HepG2 (cell line): ENCODE measurements around the gene SMIM45.

Experiments
- ATAC-seq: fragments of 200-7000 bp; cut with Tn5 transposase; 3 replicates; pipeline ENCODE4 v1.9.1; 2020; ENCODE audit warnings: mild to moderate bottlenecking, moderate library complexity
- BruUV-seq: library from RNA; stranded (reverse); fragments of 400-500 nt; replicated peaks from 2 replicates; lab custom pipeline; 2021; lab: Mats Ljungman, UMichigan
- CTCF ChIA-PET: fragments of 300-600 bp; formaldehyde crosslinking; extraction: SDS; loops from one replicate; lab custom pipeline; 2021; ENCODE audit warnings: low total read pairs, inconsistent platforms, low intra/inter-chr PET ratio; lab: Yijun Ruan, JAX
- POLR2A ChIA-PET: fragments of 350-600 bp; sonication (Branson Sonifier 250); formaldehyde crosslinking; loops from one replicate; lab custom pipeline; 2020; ENCODE audit warnings: antibody characterized with exemption, inconsistent platforms; lab: Yijun Ruan, JAX
- DNase-seq: peaks from one replicate; pipeline ENCODE4 v3.0.0-alpha.2; 2015; ENCODE audit warnings: low spot score
- FAIRE-seq: peaks from 3 replicates; lab custom pipeline; 2011; peaks lifted over from hg19 to GRCh38; lab: Jason Lieb, UNC
- H2AFZ ChIP-seq: one replicate; pipeline ENCODE4 v1.6.1; 2011; ENCODE audit warnings: low read length, inconsistent platforms
- H3K27ac ChIP-seq: fragments of 300-600 bp; 3 replicates; pipeline ENCODE4 v1.8.0; 2011; ENCODE audit warnings: mixed run types, mild to moderate bottlenecking, mixed read lengths, low read length, inconsistent platforms; ENCODE audit not compliant: insufficient read depth; ENCODE audit errors: extremely low read length
- H3K27me3 ChIP-seq, 2 experiments: fragments of 200-600 bp in 1 of 2; 2 replicates in 1 of 2; 3 replicates in 1 of 2; pipeline versions ENCODE4 v1.6.0 to v1.8.0; 2011; ENCODE audit warnings: low read length in 2 of 2, mild to moderate bottlenecking in 2 of 2, moderate library complexity in 2 of 2, inconsistent platforms in 1 of 2; ENCODE audit not compliant: insufficient read depth in 2 of 2, control insufficient read depth in 1 of 2
- H3K36me3 ChIP-seq, 2 experiments: fragments of 200-600 bp in 1 of 2; replicated peaks in 1 of 2; 2 replicates in 1 of 2; 3 replicates in 1 of 2; pipeline versions ENCODE4 v1.5.1 to v1.8.0; 2011; ENCODE audit warnings: low read length in 2 of 2, inconsistent platforms in 1 of 2; ENCODE audit not compliant: insufficient read depth in 2 of 2, control insufficient read depth in 1 of 2
- H3K4me1 ChIP-seq: 2 replicates; pipeline ENCODE4 v1.5.1; 2012; ENCODE audit warnings: low read length, inconsistent platforms; ENCODE audit not compliant: insufficient read depth
- H3K4me2 ChIP-seq: 2 replicates; pipeline ENCODE4 v1.6.0; 2011; ENCODE audit warnings: low read depth, low read length, inconsistent platforms
- H3K4me3 ChIP-seq, 3 experiments: fragments of 200-600 bp in 1 of 3; sonication (generic), shearing (Covaris generic) in 1 of 3; replicated peaks in 1 of 3; 2 replicates each; pipeline ENCODE4 v1.5.1; 2011 to 2016; ENCODE audit warnings: low read length in 3 of 3, inconsistent platforms in 2 of 3, low read depth in 2 of 3, mild to moderate bottlenecking in 2 of 3, control low read depth in 1 of 3, mixed read lengths in 1 of 3; ENCODE audit not compliant: insufficient read depth in 1 of 3
- H3K79me2 ChIP-seq: one replicate; pipeline ENCODE4 v1.6.1; 2011; ENCODE audit warnings: low read length, inconsistent platforms; ENCODE audit not compliant: insufficient read depth
- H3K9ac ChIP-seq: 2 replicates; pipeline ENCODE4 v1.6.0; 2011; ENCODE audit warnings: mild to moderate bottlenecking, low read depth, low read length, inconsistent platforms; ENCODE audit not compliant: insufficient read depth
- H3K9me3 ChIP-seq: 2 replicates; pipeline ENCODE4 v1.5.1; 2012; ENCODE audit warnings: mild to moderate bottlenecking, low read length
- H4K20me1 ChIP-seq: 2 replicates; pipeline ENCODE4 v1.6.0; 2011; ENCODE audit warnings: inconsistent platforms, mild to moderate bottlenecking, low read length, moderate library complexity; ENCODE audit not compliant: insufficient read depth
- BHLHE40 ChIP-seq: IDR thresholded peaks from 2 replicates; pipeline ENCODE4 v1.6.1; 2011; ENCODE audit warnings: low read length, improper control_type of control experiment
- DMAP1 ChIP-seq: IDR thresholded peaks from 2 replicates; pipeline ENCODE4 v1.6.1; 2016
- FLYWCH1 ChIP-seq: sonication (generic); formaldehyde crosslinking; IDR thresholded peaks from 2 replicates; pipeline ENCODE4 v1.8.1; 2023; ENCODE audit warnings: mild to moderate bottlenecking, missing genetic modification reagents
- HNRNPL ChIP-seq: fragments of 200-400 bp; formaldehyde crosslinking; IDR thresholded peaks from 2 replicates; pipeline ENCODE4 v1.6.1; 2017; ENCODE audit warnings: mild to moderate bottlenecking, low read depth, low read length
- NFE2 ChIP-seq: sonication (generic); formaldehyde crosslinking; IDR thresholded peaks from 2 replicates; pipeline ENCODE4 v1.4.0; 2020; ENCODE audit warnings: missing genetic modification reagents
- NFIC ChIP-seq: IDR thresholded peaks from 2 replicates; pipeline ENCODE4 v1.6.1; 2012; ENCODE audit warnings: mild to moderate bottlenecking, low read length, inconsistent platforms
- ZNF646 ChIP-seq: sonication (generic); formaldehyde crosslinking; IDR thresholded peaks from 2 replicates; pipeline ENCODE4 v1.9.0; 2021; ENCODE audit warnings: mild to moderate bottlenecking, missing genetic modification reagents
- WGBS: methylation state at CpG from one replicate; pipeline ENCODE4 v1.1.6; 2017; ENCODE audit warnings: low lambda C conversion rate; 5-methylcytosine and 5-hydroxymethylcytosine counted together
- in situ Hi-C: cut with HindIII; loops from 2 replicates; pipeline ENCODE4 v1.10.0; 2017; ENCODE audit warnings: low pct_unique_long_range_greater_than_20kb; ENCODE audit not compliant: extremely low pct_ligation_motif_present
- intact Hi-C: fragments of 100-400 bp; cut with micrococcal nuclease; formaldehyde crosslinking; loops from one replicate; pipeline ENCODE4 v1.10.0; 2022; ENCODE audit not compliant: unreplicated experiment
- TF ChIP-seq, protein P1 (sequence below): sonication (generic); formaldehyde crosslinking; IDR thresholded peaks from 2 replicates; pipeline ENCODE4 v1.4.0; 2020; ENCODE audit warnings: missing genetic modification reagents
- TF ChIP-seq, protein P2 (sequence below): sonication (generic); formaldehyde crosslinking; IDR thresholded peaks from 2 replicates; pipeline ENCODE4 v1.5.1; 2020; ENCODE audit warnings: mild to moderate bottlenecking, missing genetic modification reagents, moderate library complexity

SMIM45 gene

GRCh38 chr22:41976961-41977566, 25.1 kb downstream of the SMIM45 start (continued):
- TF ChIP-seq, protein P1, sequence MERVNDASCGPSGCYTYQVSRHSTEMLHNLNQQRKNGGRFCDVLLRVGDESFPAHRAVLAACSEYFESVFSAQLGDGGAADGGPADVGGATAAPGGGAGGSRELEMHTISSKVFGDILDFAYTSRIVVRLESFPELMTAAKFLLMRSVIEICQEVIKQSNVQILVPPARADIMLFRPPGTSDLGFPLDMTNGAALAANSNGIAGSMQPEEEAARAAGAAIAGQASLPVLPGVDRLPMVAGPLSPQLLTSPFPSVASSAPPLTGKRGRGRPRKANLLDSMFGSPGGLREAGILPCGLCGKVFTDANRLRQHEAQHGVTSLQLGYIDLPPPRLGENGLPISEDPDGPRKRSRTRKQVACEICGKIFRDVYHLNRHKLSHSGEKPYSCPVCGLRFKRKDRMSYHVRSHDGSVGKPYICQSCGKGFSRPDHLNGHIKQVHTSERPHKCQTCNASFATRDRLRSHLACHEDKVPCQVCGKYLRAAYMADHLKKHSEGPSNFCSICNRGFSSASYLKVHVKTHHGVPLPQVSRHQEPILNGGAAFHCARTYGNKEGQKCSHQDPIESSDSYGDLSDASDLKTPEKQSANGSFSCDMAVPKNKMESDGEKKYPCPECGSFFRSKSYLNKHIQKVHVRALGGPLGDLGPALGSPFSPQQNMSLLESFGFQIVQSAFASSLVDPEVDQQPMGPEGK (CRISPR knock-in tag): no peak
- TF ChIP-seq NFIC (no peak), BHLHE40 (no peak), HNRNPL (no peak)
- TF ChIP-seq, protein P2, sequence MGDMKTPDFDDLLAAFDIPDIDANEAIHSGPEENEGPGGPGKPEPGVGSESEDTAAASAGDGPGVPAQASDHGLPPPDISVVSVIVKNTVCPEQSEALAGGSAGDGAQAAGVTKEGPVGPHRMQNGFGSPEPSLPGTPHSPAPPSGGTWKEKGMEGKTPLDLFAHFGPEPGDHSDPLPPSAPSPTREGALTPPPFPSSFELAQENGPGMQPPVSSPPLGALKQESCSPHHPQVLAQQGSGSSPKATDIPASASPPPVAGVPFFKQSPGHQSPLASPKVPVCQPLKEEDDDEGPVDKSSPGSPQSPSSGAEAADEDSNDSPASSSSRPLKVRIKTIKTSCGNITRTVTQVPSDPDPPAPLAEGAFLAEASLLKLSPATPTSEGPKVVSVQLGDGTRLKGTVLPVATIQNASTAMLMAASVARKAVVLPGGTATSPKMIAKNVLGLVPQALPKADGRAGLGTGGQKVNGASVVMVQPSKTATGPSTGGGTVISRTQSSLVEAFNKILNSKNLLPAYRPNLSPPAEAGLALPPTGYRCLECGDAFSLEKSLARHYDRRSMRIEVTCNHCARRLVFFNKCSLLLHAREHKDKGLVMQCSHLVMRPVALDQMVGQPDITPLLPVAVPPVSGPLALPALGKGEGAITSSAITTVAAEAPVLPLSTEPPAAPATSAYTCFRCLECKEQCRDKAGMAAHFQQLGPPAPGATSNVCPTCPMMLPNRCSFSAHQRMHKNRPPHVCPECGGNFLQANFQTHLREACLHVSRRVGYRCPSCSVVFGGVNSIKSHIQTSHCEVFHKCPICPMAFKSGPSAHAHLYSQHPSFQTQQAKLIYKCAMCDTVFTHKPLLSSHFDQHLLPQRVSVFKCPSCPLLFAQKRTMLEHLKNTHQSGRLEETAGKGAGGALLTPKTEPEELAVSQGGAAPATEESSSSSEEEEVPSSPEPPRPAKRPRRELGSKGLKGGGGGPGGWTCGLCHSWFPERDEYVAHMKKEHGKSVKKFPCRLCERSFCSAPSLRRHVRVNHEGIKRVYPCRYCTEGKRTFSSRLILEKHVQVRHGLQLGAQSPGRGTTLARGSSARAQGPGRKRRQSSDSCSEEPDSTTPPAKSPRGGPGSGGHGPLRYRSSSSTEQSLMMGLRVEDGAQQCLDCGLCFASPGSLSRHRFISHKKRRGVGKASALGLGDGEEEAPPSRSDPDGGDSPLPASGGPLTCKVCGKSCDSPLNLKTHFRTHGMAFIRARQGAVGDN (CRISPR knock-in tag): 0 out of 2 replicates have a peak, but pooled peaks have one; percentile 8

DNA sequence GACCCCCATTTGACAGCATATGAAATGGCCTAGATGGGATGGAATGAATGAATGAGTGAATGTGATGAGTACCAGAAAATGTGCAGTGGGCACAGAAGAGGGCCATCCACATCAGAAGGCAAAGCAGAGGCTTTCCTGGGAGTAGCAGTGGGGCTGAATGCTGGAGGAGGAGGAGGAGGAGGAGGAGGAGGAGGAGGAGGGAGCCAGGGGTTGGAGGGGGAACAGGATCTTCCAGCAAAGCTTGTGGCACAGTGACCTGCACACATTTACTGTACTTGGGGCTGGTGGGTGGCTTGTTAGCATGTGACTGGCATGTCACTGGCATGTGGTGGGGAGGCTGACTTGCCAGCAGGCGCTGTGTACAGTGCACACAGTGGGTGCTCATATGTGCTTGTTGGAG, 26.8 kb downstream of the SMIM45 start:
- H3K9ac ChIP-seq: no peak overlapping the region
- no peak overlapping the region for H2AFZ ChIP-seq
- H3K27me3 ChIP-seq: peaks cover 5 to 59% of the 10 kb centered on the region in 2 experiments
- CTCF ChIA-PET: no interaction called here
- no peak overlapping the region for H3K27ac ChIP-seq
- intact Hi-C loops (no loop called here), in situ Hi-C loops (no loop called here)
- H3K36me3 ChIP-seq: no peaks in the 10 kb centered on the region
- H3K4me3 ChIP-seq: no peak overlapping the region
- FAIRE-seq: no peak
- no peaks in the 10 kb centered on the region for H4K20me1 ChIP-seq
- H3K4me1 ChIP-seq: 0 out of 2 replicates have a peak, but pooled peaks cover 5% of the 10 kb centered on the region
- no peaks in the 10 kb centered on the region for H3K79me2 ChIP-seq
- ATAC-seq: no peak
- H3K9me3 ChIP-seq: no peaks in the 10 kb centered on the region
- POLR2A ChIA-PET: no interaction called here
- no CpG with 5 or more reads among the region's 1 CpG for WGBS
- no TSS peak for BruUV-seq
- no peak overlapping the region for H3K4me2 ChIP-seq
- DNase-seq: no peak
- TF ChIP-seq ZNF646 (no peak), DMAP1 (CRISPR knock-in tag) (no peak), FLYWCH1 (no peak), NFE2 (no peak)
